Endothelial cell of umbilical vein (primary cell): ENCODE measurements around the gene HRK. TPM values are rescaled to one million over a fixed set of nuclear protein-coding genes. Genes with fewer than 3 reads are reported as not detected.

Experiments
- BruUV-seq: library from RNA; stranded (reverse); fragments of 400-500 nt; replicated peaks from 2 replicates; lab custom pipeline; 2021; lab: Mats Ljungman, UMichigan
- CTCF ChIA-PET: fragments of 300-600, 350-600 bp; sonication (Branson Sonifier 250); formaldehyde crosslinking; loops from one replicate; lab custom pipeline; 2021; ENCODE audit warnings: antibody characterized with exemption, inconsistent platforms; lab: Charles Lee
- POLR2A ChIA-PET: fragments of 300-600, 350-600 bp; sonication (Branson Sonifier 250); formaldehyde crosslinking; loops from one replicate; lab custom pipeline; 2021; ENCODE audit warnings: antibody characterized with exemption, inconsistent platforms; lab: Charles Lee
- DNase-seq: peaks from one replicate; pipeline ENCODE4 v3.0.0-alpha.2; 2011; ENCODE audit warnings: low read depth, low spot score
- FAIRE-seq: peaks from 2 replicates; lab custom pipeline; 2011; peaks lifted over from hg19 to GRCh38; lab: Jason Lieb, UNC
- H2AFZ ChIP-seq: 2 replicates; pipeline ENCODE4 v1.6.0; 2012; ENCODE audit warnings: low read depth, low read length, control low read depth, inconsistent platforms
- H3K27ac ChIP-seq: 2 replicates; pipeline ENCODE4 v1.5.1; 2011; ENCODE audit warnings: low read depth, mild to moderate bottlenecking, control low read depth, low read length, moderate library complexity; ENCODE audit not compliant: insufficient read depth
- H3K27me3 ChIP-seq, 2 experiments: 2 replicates each; pipeline versions ENCODE4 v1.6.0 to v1.6.1; 2011; ENCODE audit warnings: low read length in 2 of 2, mixed read lengths in 1 of 2; ENCODE audit not compliant: control insufficient read depth in 2 of 2, insufficient read depth in 2 of 2
- H3K36me3 ChIP-seq, 2 experiments: 2 replicates in 1 of 2; 3 replicates in 1 of 2; pipeline ENCODE4 v1.5.1; 2011; ENCODE audit warnings: low read length in 2 of 2, mild to moderate bottlenecking in 1 of 2, moderate library complexity in 1 of 2; ENCODE audit not compliant: control insufficient read depth in 2 of 2, insufficient read depth in 2 of 2; ENCODE audit errors: extremely low read depth in 1 of 2
- H3K4me1 ChIP-seq: 3 replicates; pipeline ENCODE4 v1.5.1; 2011; ENCODE audit warnings: mild to moderate bottlenecking, low read length; ENCODE audit not compliant: control insufficient read depth, insufficient read depth; ENCODE audit errors: extremely low read depth
- H3K4me2 ChIP-seq: 2 replicates; pipeline ENCODE4 v1.6.1; 2011; ENCODE audit warnings: low read length, control low read depth, mixed read lengths; ENCODE audit not compliant: insufficient read depth
- H3K4me3 ChIP-seq, 3 experiments: fragments of 200-600 bp in 1 of 3; sonication (generic), shearing (Covaris generic) in 1 of 3; replicated peaks in 1 of 3; 2 replicates each; pipeline ENCODE4 v1.5.1; 2011 to 2016; ENCODE audit warnings: control low read depth in 3 of 3, low read length in 3 of 3, mild to moderate bottlenecking in 2 of 3, inconsistent platforms in 1 of 3, low read depth in 1 of 3, moderate library complexity in 1 of 3; ENCODE audit not compliant: insufficient read depth in 1 of 3
- H3K79me2 ChIP-seq: 2 replicates; pipeline ENCODE4 v1.6.0; 2012; ENCODE audit warnings: low read length, inconsistent platforms; ENCODE audit not compliant: control insufficient read depth, insufficient read depth
- H3K9ac ChIP-seq: replicated peaks from 2 replicates; pipeline ENCODE3; 2011; ENCODE audit warnings: low read length, control low read depth; ENCODE audit not compliant: insufficient read depth; ENCODE audit errors: extremely low read depth
- H3K9me1 ChIP-seq: replicated peaks from 3 replicates; pipeline ENCODE4 v1.6.0; 2011; ENCODE audit warnings: mild to moderate bottlenecking, low read length; ENCODE audit not compliant: control insufficient read depth, insufficient read depth; ENCODE audit errors: extremely low read depth
- H3K9me3 ChIP-seq: replicated peaks from 2 replicates; pipeline ENCODE4 v1.5.1; 2012; ENCODE audit warnings: low read length, inconsistent platforms; ENCODE audit not compliant: control insufficient read depth, insufficient read depth
- H4K20me1 ChIP-seq: replicated peaks from 2 replicates; pipeline ENCODE3; 2011; ENCODE audit warnings: mild to moderate bottlenecking, low read length; ENCODE audit not compliant: control insufficient read depth, insufficient read depth; ENCODE audit errors: extremely low read depth
- FOS ChIP-seq: IDR thresholded peaks from 2 replicates; pipeline ENCODE4 v1.6.1; 2011; ENCODE audit warnings: mild to moderate bottlenecking, low read length, moderate library complexity, borderline replicate concordance; ENCODE audit not compliant: insufficient read depth
- JUN ChIP-seq: IDR thresholded peaks from 2 replicates; pipeline ENCODE4 v1.6.1; 2011; ENCODE audit warnings: borderline replicate concordance, low read depth; ENCODE audit not compliant: insufficient read length, insufficient read depth
- MYC ChIP-seq: IDR thresholded peaks from one replicate; pipeline ENCODE4 v1.6.1; 2011; ENCODE audit warnings: mild to moderate bottlenecking, low read depth, low read length
- POLR2A ChIP-seq: IDR thresholded peaks from 2 replicates; pipeline ENCODE4 v1.6.1; 2012; ENCODE audit warnings: low read depth, mild to moderate bottlenecking, control low read depth, low read length
- dilution Hi-C: fragments of 300-500 bp; cut with MboI; formaldehyde crosslinking; loops from one replicate; pipeline ENCODE4 v1.15.0; 2019; ENCODE audit warnings: low sequenced_read_pairs; ENCODE audit not compliant: extremely low pct_ligation_motif_present
- intact Hi-C: fragments of 100-400 bp; cut with micrococcal nuclease; formaldehyde crosslinking; loops from one replicate; pipeline ENCODE4 v1.10.0; 2022
- polyA plus RNA-seq, 4 experiments: library from polyadenylated mRNA; depleted of rRNA in 3 of 4; stranded (reverse) in 3 of 4; unstranded in 1 of 4; fragments of >200 nt; gene quantifications; 2 replicates each; pipeline versions ENCODE4 v1.2.1 to v1.2.3, GENCODE V29; 2011 to 2012; ENCODE audit warnings: missing spikeins in 1 of 4
- total RNA-seq: library from RNA; stranded (reverse); gene quantifications from 2 replicates; pipeline ENCODE4 v1.2.3, GENCODE V29; 2021
- TF ChIP-seq, protein P1 (sequence below), 2 donors: IDR thresholded peaks; 1 replicate in 1 of 2; 2 replicates in 1 of 2; pipeline ENCODE4 v1.5.1; 2011; ENCODE audit warnings: low read length in 2 of 2, mild to moderate bottlenecking in 2 of 2, moderate library complexity in 2 of 2, control low read depth in 1 of 2, inconsistent platforms in 1 of 2, low read depth in 1 of 2; ENCODE audit not compliant: insufficient read depth in 1 of 2; ENCODE audit errors: extremely low read depth in 1 of 2

Gene HRK
- total and polyA plus RNA-seq, 2 donors (not counting 3 experiments of a cell fraction or from before 2014, with no cell fraction given): not detected

DNA sequence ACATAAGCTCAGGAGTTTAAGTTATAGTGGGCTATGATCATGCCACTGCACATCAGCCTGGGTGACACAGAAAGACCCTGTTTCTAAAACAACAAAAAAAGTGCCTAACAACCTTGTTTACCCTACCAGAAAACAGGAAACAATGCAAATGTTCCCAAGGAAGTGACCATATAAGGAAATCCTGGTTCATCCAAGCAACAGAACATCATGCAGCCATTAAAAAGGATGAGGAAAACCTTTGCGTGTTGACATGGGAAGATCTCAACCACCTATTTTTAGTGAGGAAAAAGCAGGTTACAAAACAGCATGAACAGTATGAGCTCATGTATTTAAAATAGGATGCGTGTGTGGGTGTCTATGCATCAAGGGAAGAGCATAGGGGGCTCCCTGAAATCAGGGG lies 13.7 kb downstream of the HRK start:
- H3K9me1 ChIP-seq: no peaks in the 10 kb centered on the region
- H3K27ac ChIP-seq: no peak overlapping the region
- H3K27me3 ChIP-seq: no peaks in the 10 kb centered on the region
- H2AFZ ChIP-seq: no peak overlapping the region
- FAIRE-seq (no peak), DNase-seq (no peak)
- H3K9me3 ChIP-seq: no peaks in the 10 kb centered on the region
- no peaks in the 10 kb centered on the region for H3K4me1 ChIP-seq
- H3K36me3 ChIP-seq: no peaks in the 10 kb centered on the region
- no peaks in the 10 kb centered on the region for H4K20me1 ChIP-seq
- ChIA-PET POLR2A (no interaction called here), CTCF (no interaction called here)
- no peak for TF ChIP-seq POLR2A
- TF ChIP-seq, protein P1, sequence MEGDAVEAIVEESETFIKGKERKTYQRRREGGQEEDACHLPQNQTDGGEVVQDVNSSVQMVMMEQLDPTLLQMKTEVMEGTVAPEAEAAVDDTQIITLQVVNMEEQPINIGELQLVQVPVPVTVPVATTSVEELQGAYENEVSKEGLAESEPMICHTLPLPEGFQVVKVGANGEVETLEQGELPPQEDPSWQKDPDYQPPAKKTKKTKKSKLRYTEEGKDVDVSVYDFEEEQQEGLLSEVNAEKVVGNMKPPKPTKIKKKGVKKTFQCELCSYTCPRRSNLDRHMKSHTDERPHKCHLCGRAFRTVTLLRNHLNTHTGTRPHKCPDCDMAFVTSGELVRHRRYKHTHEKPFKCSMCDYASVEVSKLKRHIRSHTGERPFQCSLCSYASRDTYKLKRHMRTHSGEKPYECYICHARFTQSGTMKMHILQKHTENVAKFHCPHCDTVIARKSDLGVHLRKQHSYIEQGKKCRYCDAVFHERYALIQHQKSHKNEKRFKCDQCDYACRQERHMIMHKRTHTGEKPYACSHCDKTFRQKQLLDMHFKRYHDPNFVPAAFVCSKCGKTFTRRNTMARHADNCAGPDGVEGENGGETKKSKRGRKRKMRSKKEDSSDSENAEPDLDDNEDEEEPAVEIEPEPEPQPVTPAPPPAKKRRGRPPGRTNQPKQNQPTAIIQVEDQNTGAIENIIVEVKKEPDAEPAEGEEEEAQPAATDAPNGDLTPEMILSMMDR (IDR thresholded peaks at IDR 0.05; ENCODE audit: extremely low read depth in 1 of 2, insufficient read depth in 1 of 2, low read depth in 1 of 2, low read length in 2 of 2): no peak
- no TSS peak for BruUV-seq
- no peak overlapping the region for H3K9ac ChIP-seq
- H3K79me2 ChIP-seq: no peaks in the 10 kb centered on the region
- H3K4me2 ChIP-seq: no peak overlapping the region
- intact Hi-C loops (no loop called here), dilution Hi-C loops (no loop called here)
- no peak overlapping the region for H3K4me3 ChIP-seq

DNA sequence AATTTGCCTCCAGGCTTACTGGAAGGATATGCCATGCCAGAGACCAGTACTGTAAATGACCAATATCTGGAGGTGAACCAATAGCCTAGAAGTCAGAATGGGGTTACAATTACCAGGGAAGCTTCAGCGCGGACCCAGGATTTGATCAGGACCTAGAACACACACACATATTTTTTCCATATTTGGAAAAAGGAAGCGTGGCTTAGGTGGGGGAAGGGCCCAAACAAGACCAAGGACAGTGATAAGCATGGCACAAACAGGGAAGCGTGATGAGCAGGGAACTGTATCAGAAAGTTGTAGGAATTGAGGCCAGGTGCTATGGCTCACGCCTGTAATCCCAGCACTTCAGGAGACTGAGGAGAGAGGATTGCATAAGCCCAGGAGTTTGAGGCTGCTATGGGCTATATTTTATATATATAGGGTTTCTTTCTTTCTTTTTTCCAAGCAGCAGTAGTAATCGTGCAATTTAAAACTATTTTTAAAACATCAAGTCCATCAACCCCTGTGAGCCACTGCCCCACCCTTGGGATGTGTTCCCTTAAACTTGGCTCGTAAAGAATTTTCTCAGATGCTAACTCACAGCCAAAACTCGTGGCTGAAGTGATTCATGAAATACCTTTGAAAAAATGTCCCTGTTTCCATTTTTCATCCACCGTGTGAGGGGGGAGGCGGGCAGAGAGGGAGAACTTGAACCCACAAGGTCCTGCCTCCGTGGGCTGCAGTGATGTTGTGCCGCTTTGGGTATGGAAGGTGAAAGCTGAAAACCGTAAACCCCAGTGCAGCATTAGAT lies 16.7 kb downstream of the HRK start:
- dilution Hi-C loops (no loop called here), intact Hi-C loops (no loop called here)
- TF ChIP-seq FOS: no peak
- TF ChIP-seq JUN: no peak
- no peak for TF ChIP-seq MYC
- Histone ChIP-seq H3K9me3 (no peaks in the 10 kb centered on the region), H3K4me2 (no peak overlapping the region), H3K9ac (no peak overlapping the region), H3K4me1 (no peaks in the 10 kb centered on the region), H2AFZ (no peak overlapping the region), H3K9me1 (no peaks in the 10 kb centered on the region), H4K20me1 (no peaks in the 10 kb centered on the region), H3K79me2 (no peaks in the 10 kb centered on the region), H3K27ac (no peak overlapping the region), H3K36me3 (no peaks in the 10 kb centered on the region), H3K4me3 (no peak overlapping the region), H3K27me3 (no peaks in the 10 kb centered on the region)
- POLR2A ChIA-PET: no interaction called here
- no peak for FAIRE-seq
- CTCF ChIA-PET: interaction anchor here (2.0 kb wide), 1 partner anchor 161 kb away, joined by 10 read pairs; no protein-coding TSS in a partner anchor
- no peak for DNase-seq
- no TSS peak for BruUV-seq
